GM21423 (cell line): ENCODE data around the gene WDR48.

Experiments used
- ATAC-seq: cut with Tn5 transposase; IDR thresholded peaks from one replicate; pipeline ENCODE4 v1.9.1; 2021; ENCODE audit warnings: mild to moderate bottlenecking, moderate library complexity; ENCODE audit not compliant: unreplicated experiment

Gene WDR48

DNA sequence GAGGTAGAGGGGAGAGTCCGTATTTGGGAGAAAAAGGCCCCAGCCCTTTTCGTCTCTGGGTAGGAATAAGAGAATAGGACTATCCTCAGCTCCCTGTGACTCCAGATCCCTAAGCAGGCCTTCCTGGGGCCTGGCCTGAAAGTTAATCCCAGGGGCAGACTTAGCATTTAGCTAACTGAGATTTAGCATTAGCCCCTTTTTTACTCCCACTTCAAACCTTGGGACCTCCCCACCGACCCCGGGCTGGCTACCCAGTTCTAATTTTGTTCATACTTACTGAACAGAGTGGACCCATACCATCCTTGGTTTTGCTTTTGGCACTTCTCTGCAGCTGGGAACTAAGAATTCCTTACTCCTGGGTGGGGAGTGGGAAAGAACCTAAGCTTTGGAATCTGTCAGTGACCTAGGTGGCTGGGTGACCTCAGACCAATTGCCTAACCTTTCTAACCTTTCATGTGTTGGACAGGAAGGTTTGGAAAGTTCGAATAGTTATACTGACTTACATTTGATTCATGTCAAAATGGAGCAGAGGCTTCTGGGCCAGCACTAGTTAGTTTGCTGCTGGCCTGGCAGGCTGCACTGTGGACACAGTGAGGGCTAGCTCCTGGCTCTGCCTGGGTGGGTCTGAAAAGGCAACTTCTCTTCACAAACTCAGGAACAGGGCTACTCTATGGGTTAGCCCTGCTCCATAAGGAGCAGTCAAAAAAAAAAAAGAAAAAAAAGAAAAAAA lies 67.3 kb downstream of the WDR48 start:
- ATAC-seq = no peak

DNA sequence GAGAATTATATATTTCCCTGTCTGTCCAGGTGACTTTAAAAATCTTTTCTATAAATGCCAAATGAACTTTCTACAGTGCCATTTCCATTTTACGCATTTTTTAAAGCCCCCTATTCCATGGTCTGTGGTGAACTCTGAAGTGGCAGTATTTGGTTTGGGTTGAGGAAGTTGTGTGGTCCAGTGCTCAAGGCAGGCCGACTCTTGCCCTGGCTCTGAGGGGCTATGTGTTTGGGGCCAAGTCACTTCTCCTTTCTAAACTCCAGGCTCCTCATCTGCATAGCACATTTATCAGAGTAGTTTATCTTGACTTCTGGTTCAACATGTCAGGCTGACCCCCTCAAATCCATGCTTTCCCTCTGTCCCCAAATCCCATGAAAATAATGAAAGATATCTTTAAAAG lies 69.8 kb downstream of the WDR48 start:
- no peak for ATAC-seq

DNA sequence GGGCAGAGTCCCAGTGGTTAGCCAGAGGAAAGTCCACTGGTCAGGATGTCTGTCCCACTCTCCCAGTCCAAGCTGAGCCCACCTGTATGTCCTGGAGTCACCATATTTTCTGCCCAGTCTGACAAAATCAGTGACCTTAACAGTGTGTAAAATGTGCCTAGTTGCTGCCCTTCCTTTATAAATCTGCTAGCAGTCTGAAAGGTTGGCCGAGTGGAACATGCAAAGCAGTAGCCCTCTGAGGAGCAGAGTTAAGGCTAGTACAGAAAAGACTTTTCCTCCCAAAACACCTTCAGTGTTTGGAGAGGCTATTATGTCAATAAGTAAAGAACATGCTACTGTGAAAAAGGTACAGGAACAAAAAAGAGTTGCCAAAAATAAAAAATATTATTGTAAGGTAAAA lies 71.0 kb downstream of the WDR48 start:
- ATAC-seq = peak; percentile 79

DNA sequence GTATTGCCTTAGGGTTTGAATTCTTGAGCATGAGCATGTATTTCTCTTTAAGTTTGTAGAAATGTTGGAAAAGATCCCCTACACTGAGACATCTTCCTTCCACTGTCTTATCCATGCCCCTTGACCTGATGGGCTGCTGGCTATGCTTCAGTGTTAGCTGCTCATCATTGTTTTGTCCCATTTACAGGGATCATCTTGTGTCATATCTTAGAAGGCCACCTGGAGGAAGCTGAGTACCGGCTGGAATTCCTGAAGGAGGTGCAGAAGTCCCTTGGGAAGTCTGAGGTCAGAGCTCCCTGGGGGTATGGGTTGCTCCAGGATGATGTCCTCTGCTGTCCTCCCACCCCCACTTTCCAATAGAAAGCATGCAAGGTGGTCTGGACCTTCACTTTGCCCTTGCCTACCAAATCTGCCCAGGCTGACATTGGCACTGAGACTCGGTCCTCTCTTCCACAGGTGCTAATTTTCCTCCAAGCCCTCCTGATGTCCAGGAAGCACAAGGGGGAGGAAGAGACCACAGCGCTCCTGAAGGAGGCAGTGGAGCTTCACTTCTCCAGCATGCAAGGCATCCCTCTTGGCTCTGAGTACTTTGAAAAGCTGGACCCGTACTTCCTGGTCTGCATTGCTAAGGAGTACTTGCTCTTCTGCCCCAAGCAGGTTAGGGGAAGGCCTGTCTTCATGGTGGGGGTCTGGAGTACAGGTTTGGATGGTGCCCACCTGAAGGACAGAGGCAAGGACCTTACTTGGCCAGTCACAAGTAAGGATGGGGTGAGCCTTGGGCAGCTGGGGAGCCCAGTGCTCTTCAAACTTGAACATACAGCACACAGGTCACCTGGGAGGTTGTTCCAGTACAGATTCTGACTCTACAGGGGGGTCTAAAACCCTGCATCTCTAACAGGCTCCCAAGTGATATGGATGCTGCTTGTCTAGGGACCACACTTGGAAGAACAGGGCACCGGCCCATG lies 73.3 kb downstream of the WDR48 start:
- ATAC-seq = no peak

DNA sequence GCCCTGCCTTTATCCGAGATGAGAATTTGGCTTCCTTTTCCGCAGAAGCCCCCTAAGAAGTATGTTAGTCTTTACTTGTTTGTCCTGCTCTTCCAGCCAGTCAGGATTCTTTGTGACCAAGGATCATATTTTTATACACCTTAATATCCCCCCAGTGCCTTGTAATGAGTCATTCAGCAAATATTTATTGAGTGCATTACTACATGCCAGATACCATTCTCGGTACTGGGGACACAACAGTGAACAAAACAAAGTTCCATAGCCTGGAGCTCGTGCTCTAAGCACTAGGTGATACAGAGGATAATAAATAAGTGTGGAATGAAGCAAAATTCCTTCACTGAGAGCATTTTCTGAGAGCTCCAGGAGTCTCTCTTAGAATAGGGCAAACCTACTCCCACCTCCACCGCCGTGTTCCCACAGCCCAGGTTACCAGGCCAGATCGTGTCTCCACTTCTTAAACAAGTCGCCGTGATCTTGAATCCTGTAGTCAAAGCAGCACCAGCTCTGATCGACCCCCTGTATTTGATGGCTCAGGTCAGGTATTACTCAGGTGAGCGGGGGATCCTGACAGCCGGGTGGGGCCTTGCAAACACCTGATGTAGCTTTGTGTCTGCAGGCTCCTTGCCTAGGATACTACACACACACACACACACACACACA lies 74.2 kb downstream of the WDR48 start:
- ATAC-seq = no peak

DNA sequence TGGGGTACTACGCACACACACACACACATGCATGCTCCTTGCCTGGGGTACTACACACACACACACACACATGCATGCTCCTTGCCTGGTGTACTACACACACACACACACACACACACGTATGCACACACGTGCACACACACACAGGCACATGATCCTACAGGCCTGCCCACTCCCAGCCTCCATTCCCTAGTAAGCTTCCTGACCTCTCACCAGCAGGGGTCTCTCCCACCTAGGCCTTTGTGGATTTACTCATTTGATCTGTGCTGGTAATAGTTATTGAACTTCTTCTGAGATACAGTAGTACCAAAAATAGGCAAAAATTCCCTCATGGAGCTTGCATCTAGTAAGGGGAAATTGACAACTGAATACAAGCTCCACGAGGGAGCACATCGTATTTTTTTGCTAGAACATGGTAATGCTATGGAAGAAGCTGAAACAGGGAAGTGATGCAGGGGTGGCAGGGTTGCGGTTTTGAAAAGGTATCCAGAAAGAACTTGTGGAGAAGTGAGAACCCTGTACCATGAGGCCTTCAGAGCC lies 74.8 kb downstream of the WDR48 start:
- ATAC-seq = no peak

DNA sequence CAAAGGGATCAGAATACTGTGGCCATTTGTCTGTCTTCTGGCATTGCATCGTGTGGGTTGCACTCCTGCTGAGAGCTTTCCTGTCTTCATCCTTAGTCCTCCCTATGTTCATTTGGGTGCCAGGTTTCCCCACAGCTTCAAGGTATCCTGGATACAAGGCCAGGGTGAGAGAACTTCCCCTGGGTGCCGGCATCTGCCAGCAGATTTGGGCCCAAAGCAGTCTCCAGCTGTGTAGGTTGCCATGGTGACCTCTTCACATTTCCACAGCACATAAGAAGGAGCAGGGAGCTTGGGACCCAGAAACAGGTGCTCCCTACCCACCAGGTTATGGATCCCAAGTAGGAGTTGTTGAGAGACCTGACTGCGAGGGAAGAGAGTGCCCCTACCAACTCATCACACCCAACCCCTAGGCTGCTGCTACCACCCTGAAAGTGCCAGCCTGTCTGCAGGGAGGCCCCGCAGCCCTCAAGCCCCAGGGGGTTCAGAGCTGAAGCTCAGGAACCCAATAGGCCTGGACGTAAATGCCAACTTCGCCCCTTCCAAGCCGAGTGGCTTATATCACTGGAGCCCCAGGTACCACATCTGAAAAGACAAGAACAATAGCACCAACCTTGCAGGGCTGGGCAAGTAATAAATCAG lies 75.6 kb downstream of the WDR48 start:
- ATAC-seq = no peak

DNA sequence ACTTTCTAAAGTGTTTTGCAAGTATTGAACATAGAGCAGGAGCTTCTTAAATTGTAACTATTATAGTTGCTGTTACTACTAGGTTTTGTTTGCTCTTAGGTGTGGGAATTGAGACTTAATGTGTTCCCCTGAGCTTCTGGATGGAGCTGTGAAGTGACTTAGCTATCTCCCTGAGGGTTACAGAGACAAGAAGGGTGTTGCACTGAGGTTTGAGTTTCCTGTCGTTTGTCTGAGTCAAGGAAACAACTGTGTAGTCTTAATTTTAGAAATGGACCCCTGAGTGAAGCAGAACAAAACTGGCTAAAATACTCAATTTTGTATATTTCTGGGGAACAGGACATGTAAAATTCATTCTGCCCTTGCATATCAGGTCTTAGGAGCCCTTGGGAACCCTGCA lies 76.1 kb downstream of the WDR48 start:
- ATAC-seq = no peak

DNA sequence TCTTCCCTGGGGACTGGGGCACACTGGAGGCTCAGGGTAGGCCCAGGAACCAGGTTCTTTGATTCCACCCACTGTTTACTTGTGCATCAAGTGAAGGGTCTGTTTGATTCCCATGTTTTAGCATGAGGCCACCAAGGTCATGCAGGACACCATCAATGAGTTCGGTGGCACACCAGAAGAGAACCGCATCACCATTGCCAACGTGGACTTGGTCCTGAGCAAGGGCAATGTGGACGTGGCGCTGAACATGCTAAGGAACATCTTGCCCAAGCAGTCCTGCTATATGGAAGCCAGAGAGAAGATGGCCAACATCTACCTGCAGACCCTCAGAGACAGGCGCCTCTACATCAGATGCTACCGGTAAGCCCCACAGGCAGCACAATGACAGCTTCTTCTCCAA lies 77.1 kb downstream of the WDR48 start:
- ATAC-seq = no peak

DNA sequence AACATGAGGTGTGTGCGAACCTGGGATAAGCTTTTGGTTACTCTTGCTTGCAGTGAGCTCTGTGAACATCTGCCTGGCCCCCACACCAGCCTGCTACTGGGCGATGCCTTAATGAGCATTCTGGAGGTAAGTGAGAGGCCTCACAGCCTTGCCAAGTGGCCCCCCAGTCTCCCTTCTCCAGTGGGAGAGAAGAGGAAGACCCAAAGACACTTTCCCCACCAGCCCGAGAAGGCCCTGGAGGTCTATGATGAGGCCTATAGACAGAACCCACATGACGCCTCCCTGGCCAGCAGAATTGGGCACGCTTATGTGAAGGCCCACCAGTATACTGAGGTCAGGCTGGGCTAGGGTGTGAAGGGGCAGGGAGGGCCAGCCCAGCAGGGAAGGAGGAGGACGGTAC lies 78.2 kb downstream of the WDR48 start:
- ATAC-seq = no peak

DNA sequence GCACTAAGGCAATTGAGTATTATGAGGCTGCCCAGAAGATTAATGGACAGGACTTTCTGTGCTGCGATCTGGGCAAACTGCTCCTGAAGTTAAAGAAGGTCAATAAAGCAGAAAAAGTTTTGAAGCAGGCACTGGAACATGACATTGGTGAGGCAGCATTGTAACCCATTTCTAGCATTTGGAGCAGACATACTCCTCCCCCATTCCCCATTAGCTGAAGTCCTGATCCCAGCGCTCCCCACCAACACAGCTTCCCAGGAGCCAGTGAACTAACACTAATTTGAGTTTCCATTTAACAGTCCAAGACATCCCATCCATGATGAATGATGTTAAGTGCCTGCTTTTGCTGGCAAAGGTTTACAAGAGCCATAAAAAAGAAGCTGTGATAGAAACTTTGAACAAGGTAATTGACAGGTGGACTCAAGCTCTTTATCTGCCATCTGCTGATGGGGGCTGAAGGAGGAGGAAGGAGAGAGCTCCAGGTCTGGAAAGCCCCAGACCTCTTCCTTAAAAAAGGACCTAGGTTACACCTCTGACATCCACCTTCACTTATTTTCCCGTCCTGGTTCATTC lies 79.0 kb downstream of the WDR48 start:
- no peak for ATAC-seq

DNA sequence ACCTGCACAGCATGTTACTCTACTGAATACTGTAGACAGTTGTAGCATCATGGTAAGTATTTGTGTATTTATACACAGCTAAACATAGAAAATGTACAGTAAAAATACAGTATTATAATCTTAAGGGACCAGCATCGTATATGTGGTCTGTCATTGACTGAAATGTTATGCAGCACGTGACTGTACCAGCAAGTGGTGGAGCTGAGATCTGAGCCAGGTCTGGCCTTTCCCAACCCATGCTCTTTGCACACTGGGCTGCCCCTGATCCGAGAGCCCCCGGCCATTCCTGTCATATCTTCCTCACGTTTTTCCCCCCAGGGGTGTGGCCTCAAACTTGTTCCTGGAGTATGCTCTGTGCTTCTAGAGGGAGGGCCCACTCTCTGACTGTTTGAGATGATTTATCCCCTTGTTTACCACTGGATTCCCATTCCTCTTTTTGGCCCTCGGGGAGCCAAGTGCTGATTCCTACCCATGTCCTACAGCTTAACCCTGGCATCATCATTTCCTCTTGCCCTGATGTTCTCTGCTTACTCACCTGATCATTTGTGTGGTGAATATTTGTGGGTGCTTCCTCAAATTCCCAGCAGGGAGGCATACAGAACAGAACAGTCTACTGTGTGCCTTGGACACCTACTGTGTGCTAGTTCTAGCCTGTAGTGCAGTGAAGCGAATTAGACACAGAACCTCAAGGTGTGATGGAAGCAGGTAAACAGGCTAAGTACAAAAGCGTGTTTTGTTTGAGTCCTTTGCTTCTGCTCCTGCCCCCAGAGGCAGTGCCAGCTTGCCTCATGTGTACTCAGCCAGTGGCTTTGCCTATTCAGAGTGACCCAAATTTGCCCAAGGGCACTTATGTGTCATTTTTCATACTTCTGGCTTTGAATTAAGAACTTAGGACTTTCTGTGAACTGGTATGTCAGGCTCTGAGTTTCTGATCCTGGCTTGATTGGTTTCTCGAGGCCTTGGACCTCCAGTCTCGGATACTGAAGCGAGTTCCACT lies 80.6 kb downstream of the WDR48 start:
- no peak for ATAC-seq

DNA sequence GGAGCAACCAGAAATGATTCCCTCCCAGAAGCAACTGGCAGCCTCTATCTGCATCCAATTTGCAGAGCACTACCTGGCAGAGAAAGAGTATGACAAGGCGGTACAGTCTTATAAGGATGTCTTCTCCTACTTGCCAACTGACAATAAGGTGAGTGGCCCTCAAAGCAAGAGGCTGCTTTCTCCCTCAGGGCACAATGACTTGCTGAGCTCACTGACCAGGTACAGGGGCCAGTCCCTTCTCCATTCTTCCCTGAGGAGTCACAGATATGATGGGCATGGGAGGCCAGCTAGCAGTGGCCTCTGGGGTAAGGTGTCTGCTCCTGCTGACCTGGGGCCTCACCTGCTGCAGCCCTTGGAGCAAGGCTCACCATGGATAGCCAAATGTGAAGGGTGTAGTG lies 81.3 kb downstream of the WDR48 start:
- no peak for ATAC-seq

DNA sequence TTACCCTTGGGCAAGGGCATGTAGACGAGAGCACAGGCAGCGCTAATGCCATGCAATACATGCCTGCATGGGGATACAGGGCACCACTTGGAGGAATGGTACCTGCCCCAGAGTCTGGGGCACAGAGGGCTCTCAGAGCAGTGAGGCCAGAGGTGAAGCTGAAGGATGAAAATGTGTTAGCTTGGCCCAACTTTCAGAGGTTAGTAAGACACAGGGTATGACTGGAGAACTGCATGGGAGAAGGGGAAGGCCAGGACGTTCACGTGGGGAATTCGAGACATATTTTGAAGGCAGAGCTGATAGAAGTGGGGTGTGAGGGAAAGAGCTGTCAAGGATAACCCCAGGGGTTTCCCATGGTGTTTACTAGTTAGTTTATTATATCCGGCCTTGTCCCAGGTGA lies 82.0 kb downstream of the WDR48 start:
- no peak for ATAC-seq

DNA sequence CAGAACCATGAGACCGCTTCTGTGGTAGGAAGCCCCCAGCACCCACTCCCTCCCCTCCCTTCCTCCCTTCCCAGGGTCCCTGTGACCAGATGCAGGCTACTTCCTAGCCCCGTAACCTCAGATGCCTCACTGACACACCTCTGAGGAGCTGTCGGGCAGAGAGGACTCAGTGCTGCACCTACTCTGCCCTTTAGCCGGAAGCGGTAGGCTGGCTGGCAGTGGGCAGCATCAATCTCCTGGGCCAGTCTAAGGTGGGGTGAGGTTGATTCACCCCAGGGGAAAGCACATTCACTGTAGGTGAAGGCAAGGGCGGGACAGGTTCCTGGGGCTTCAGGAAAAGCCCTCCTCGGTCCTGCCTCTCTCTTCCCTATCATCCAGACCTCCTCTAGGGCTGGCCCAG lies 82.5 kb downstream of the WDR48 start:
- no peak for ATAC-seq

DNA sequence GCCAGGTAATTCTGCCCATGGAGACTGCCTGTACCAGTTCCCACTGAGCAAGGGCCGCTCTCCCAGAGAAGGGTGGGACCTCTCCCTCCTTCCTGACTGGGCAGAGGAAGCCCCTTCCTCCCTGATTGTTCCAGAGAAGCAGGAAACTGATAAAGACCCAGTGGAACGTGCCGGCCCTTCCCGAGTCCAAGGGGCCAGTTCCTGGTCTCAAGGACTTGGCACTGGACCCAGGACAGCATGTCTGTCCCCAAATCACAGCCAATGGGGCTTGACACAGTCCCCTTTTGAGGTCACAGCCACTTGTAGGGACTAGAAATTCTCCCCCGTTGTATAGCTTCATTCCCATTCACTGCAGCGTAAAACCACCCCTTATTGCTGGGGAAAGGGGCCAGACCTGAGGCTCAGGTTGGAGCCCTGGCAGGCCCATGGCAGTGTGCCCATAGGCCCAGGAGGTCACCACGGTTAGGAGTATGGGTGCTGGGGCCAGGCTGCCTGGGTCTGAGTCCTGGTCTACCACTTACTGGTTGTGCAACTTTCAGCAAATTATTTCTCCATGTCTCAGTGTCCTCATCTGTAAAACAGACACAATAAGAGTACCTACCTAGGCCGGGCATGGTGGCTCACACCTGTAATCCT lies 83.5 kb downstream of the WDR48 start:
- ATAC-seq = no peak

DNA sequence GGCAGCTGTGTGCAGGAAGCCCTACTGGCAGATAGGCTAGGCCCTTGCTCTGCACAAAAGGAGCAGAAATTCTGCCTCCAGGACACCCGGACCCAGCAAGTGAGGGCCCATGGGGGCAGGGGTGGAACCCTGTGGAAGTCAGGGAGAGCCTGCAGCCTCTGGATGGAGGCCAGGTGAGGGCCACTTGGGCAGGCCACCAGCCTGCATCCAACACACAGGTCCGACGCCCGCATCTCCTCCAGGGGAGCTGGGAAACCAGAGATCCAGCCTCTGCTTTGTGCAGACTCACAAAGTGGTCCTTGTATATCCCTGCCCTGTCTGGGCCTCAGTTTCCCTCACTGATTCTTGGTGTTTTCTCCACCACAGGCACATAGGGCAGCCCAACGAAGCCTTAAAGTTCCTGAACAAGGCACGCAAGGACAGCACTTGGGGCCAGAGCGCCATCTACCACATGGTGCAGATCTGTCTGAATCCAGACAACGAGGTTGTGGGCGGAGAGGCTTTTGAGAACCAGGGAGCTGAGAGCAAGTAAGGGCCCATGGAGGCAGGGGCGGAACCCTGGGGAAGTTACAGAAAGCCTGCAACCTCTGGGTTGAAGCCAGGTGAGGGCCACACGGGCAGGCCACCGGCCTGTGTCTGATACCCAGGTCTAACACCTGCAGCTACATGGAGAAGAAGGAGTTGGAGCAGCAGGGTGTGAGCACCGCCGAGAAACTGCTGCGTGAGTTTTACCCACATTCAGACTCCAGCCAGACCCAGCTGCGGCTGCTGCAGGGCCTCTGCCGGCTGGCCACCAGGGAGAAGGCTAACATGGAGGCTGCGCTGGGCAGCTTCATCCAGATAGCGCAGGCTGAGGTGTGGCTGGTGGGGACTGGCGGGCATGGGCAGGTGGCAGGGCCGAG lies 85.0 kb downstream of the WDR48 start:
- no peak for ATAC-seq

DNA sequence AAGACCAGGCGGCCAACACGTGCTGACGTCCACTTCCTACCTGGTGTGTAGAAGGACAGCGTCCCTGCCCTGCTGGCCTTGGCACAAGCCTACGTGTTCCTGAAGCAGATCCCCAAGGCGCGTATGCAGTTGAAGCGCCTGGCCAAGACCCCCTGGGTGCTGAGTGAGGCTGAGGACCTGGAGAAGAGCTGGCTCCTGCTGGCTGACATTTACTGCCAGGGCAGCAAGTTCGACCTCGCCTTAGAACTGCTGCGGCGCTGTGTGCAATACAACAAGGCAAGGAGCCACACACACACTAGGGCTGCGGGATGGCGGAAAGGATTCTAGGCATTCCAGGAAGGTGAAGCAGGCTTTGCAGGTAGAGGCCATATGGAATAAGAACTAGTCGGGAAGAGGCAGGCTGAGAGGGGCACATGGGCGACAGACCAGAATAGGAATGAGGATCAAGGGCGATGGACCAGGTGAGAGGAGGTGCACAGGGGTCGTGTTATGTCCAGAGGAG lies 85.7 kb downstream of the WDR48 start:
- ATAC-seq = no peak
